ENCODE results near the gene ZNF628.

GRCh38 chr19:55487924-55488687 lies 11.7 kb downstream of the ZNF628 start, which contains the start of gene SSC5D:
- TF ChIP-seq CTCF (conservative IDR thresholded peaks at IDR 0.05 in 1 of 2, IDR thresholded peaks at IDR 0.05 in 1 of 2; ENCODE audit: low read depth in 1 of 2, low read length in 2 of 2) (no peak), EZH2 (IDR thresholded peaks at IDR 0.05; ENCODE audit: low read length, missing control alignments) (no peak)

Data from fibroblast of lung (primary cell).